ENCODE data around the gene DMTF1. TPM values are rescaled to one million over a fixed set of nuclear protein-coding genes. Genes with fewer than 3 reads are reported as not detected.

DMTF1 gene
- total and polyA plus RNA-seq, 2 of the 8 experiments (the other 6 are each of a cell fraction or from before 2014, with no cell fraction given): 86.0 to 115 TPM

- TF ChIP-seq CHD7 (IDR thresholded peaks at IDR 0.05; ENCODE audit: insufficient replicate concordance, low read length): no peak
- TF ChIP-seq CHD2 (IDR thresholded peaks at IDR 0.05; ENCODE audit: low read length): no peak
- no peak for TF ChIP-seq CHD1 (IDR thresholded peaks at IDR 0.05; ENCODE audit: low read depth, low read length)
- no peak for TF ChIP-seq SRF (IDR thresholded peaks at IDR 0.05; ENCODE audit: low read depth, low read length)
- no peak for TF ChIP-seq YY1 (IDR thresholded peaks at IDR 0.05; ENCODE audit: low read depth, low read length)
- TF ChIP-seq EP300 (IDR thresholded peaks at IDR 0.05; ENCODE audit: borderline replicate concordance in 1 of 2, low read depth in 2 of 2, low read length in 2 of 2): no peak
- no peak for TF ChIP-seq SIX5 (IDR thresholded peaks at IDR 0.05; ENCODE audit: low read depth, low read length)
- no peak for TF ChIP-seq ASH2L (IDR thresholded peaks at IDR 0.05; ENCODE audit: low read length)
- no peak for TF ChIP-seq SUZ12 (IDR thresholded peaks at IDR 0.05; ENCODE audit: low read length)
- no peak for TF ChIP-seq EZH2 (IDR thresholded peaks at IDR 0.05; ENCODE audit: low read depth, low read length, severe bottlenecking)
Observed at GRCh38 chr7:87107949-87108776, 44.1 kb upstream of the DMTF1 start (continued).
